Measurements from ENCODE around the gene TRIM65. TPM values are rescaled to one million over a fixed set of nuclear protein-coding genes. Genes with fewer than 3 reads are reported as not detected.

TRIM65 gene
- total and polyA plus RNA-seq, 10 of the 15 experiments (the other 5 are each of a cell fraction or from before 2014, with no cell fraction given) = 1.4 to 26.0 (median 10.8) TPM

DNA sequence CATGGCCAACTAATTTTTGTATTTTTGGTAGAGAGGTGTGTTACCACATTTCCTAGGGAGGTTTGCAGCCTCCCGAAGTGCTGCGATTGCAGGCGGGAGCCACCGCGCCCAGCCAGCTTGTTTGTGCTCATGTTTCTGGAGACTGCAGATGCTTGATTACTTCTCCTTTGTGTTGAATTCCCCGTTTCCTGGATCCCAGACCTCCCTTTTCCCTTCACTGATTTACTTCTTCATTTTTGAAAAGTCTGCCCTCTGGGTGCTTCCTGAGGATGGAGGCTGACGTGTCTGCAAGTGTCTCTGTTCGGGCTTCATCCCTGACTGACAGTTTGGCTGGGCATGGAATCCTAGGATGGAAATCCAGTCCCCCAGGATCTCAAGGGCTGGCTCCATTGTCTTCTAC lies 11.3 kb downstream of the TRIM65 start:
- TF ChIP-seq, protein P1, sequence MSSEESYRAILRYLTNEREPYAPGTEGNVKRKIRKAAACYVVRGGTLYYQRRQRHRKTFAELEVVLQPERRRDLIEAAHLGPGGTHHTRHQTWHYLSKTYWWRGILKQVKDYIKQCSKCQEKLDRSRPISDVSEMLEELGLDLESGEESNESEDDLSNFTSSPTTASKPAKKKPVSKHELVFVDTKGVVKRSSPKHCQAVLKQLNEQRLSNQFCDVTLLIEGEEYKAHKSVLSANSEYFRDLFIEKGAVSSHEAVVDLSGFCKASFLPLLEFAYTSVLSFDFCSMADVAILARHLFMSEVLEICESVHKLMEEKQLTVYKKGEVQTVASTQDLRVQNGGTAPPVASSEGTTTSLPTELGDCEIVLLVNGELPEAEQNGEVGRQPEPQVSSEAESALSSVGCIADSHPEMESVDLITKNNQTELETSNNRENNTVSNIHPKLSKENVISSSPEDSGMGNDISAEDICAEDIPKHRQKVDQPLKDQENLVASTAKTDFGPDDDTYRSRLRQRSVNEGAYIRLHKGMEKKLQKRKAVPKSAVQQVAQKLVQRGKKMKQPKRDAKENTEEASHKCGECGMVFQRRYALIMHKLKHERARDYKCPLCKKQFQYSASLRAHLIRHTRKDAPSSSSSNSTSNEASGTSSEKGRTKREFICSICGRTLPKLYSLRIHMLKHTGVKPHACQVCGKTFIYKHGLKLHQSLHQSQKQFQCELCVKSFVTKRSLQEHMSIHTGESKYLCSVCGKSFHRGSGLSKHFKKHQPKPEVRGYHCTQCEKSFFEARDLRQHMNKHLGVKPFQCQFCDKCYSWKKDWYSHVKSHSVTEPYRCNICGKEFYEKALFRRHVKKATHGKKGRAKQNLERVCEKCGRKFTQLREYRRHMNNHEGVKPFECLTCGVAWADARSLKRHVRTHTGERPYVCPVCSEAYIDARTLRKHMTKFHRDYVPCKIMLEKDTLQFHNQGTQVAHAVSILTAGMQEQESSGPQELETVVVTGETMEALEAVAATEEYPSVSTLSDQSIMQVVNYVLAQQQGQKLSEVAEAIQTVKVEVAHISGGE (CRISPR knock-in tag; IDR thresholded peaks at IDR 0.05) = no peak
- no peak for TF ChIP-seq TCF12 (IDR thresholded peaks at IDR 0.05; ENCODE audit: low read depth, low read length)
- TF ChIP-seq NFYB (IDR thresholded peaks at IDR 0.05; ENCODE audit: insufficient read depth, low read depth, low read length) = no peak
- no peak for TF ChIP-seq JUND (IDR thresholded peaks at IDR 0.05; ENCODE audit: low read depth, low read length)
- TF ChIP-seq SPI1 (IDR thresholded peaks at IDR 0.05; ENCODE audit: borderline replicate concordance, insufficient read depth, low read depth, low read length) = no peak
- TF ChIP-seq ZNF274 (IDR thresholded peaks at IDR 0.05; ENCODE audit: insufficient read depth, insufficient read length) = no peak
- TF ChIP-seq MYC (IDR thresholded peaks at IDR 0.05; ENCODE audit: insufficient read depth, insufficient read length, insufficient replicate concordance, low read length, severe bottlenecking) = no peak
- TF ChIP-seq BACH1 (IDR thresholded peaks at IDR 0.05; ENCODE audit: borderline replicate concordance) = no peak
- TF ChIP-seq CBFB (IDR thresholded peaks at IDR 0.05; ENCODE audit: low read depth) = no peak
- TF ChIP-seq, protein P2, sequence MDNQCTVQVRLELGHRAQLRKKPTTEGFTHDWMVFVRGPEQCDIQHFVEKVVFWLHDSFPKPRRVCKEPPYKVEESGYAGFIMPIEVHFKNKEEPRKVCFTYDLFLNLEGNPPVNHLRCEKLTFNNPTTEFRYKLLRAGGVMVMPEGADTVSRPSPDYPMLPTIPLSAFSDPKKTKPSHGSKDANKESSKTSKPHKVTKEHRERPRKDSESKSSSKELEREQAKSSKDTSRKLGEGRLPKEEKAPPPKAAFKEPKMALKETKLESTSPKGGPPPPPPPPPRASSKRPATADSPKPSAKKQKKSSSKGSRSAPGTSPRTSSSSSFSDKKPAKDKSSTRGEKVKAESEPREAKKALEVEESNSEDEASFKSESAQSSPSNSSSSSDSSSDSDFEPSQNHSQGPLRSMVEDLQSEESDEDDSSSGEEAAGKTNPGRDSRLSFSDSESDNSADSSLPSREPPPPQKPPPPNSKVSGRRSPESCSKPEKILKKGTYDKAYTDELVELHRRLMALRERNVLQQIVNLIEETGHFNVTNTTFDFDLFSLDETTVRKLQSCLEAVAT (IDR thresholded peaks at IDR 0.05) = no peak
- TF ChIP-seq POLR2AphosphoS5 (IDR thresholded peaks at IDR 0.05; ENCODE audit: low read length) = no peak
- TF ChIP-seq YBX1 (IDR thresholded peaks at IDR 0.05) = no peak
- ChIA-PET CTCF (no interaction called here), POLR2A (no interaction called here), SMC1A (ENCODE audit: uncharacterized antibody, unreplicated experiment) (interaction anchor here (0.6 kb wide), 1 partner anchor 863 kb away, joined by 3 read pairs; no protein-coding TSS in a partner anchor), RAD21 (ENCODE audit: unreplicated experiment) (no interaction called here)
- no peak overlapping the region for H3K9ac ChIP-seq (ENCODE audit: control insufficient read depth, insufficient read depth, low read length)
- no peaks in the 10 kb centered on the region; a peak in 2 of 4 replicates for H3K27me3 ChIP-seq (replicated peaks in 1 of 2; ENCODE audit: control insufficient read depth in 2 of 2, insufficient read depth in 2 of 2, low read length in 1 of 2)
- no peaks in the 10 kb centered on the region for H3K4me1 ChIP-seq (ENCODE audit: control insufficient read depth, insufficient read depth, low read length)
- intact Hi-C loops (cut with micrococcal nuclease; ENCODE audit: unreplicated experiment) = no loop called here
- in situ Hi-C loops (cut with MboI) = no loop called here
- no peak overlapping the region for H3K4me3 ChIP-seq
- no peak overlapping the region for H3K27ac ChIP-seq (ENCODE audit: control insufficient read depth, insufficient read depth)
- no peaks in the 10 kb centered on the region for H3K79me2 ChIP-seq (ENCODE audit: control insufficient read depth, insufficient read depth, low read length)
- BruUV-seq (replicated peaks) = no TSS peak
- no peaks in the 10 kb centered on the region for H3K36me3 ChIP-seq (ENCODE audit: control insufficient read depth in 2 of 2, insufficient read depth in 2 of 2, low read length in 1 of 2)
- no peaks in the 10 kb centered on the region for H4K20me1 ChIP-seq (ENCODE audit: control insufficient read depth, insufficient read depth)
- FAIRE-seq (no peak), ATAC-seq (no peak), DNase-seq (ENCODE audit: low read depth, low spot score) (no peak)
- 67% methylated on average over 8 of the region's 8 CpGs for WGBS (ENCODE audit: insufficient coverage, insufficient replicate concordance, low lambda C conversion rate, missing lambda C conversion rate)
- no peaks in the 10 kb centered on the region for H3K9me3 ChIP-seq (replicated peaks; ENCODE audit: control insufficient read depth, insufficient read depth, low read length)
- no peak overlapping the region for H3K4me2 ChIP-seq (ENCODE audit: control insufficient read depth, insufficient read depth)
- H2AFZ ChIP-seq (ENCODE audit: control insufficient read depth, low read depth, low read length) = no peak overlapping the region

All from GM12878 (cell line).